HT-29 (cell line): ENCODE results near the gene SEMA4D. TPM values are rescaled to one million over a fixed set of nuclear protein-coding genes. Genes with fewer than 3 reads are reported as not detected.
A peak's percentile ranks its signal among the peaks of the same experiment; 100 is the strongest.
"Not testable (repeated sequence)": the region's sequence is repeated elsewhere in the genome, so short reads cannot be mapped to it uniquely, and the experiment has no call there.

Source experiments
- DNase-seq: peaks from one replicate; pipeline ENCODE4 v3.0.0-alpha.2; 2015; ENCODE audit warnings: low spot score
- total RNA-seq: library from RNA; depleted of rRNA; stranded (reverse); fragments of >200 nt; shearing (Covaris generic); gene quantifications from 2 replicates; pipeline ENCODE4 v1.2.3, GENCODE V29; 2014

SEMA4D gene
- total RNA-seq, 1 experiment from 2014 or later: 18.5 TPM

- peak; percentile 12 for DNase-seq
Observed at GRCh38 chr9:89372230-89372816, 125.6 kb downstream of the SEMA4D start.

GRCh38 chr9:89371791-89372190 lies 126.1 kb downstream of the SEMA4D start:
- not testable (repeated sequence) for DNase-seq

GRCh38 chr9:89370593-89370992 lies 127.3 kb downstream of the SEMA4D start:
- DNase-seq: no peak

- no peak for DNase-seq
Observed at GRCh38 chr9:89368978-89369377, 128.9 kb downstream of the SEMA4D start.

GRCh38 chr9:89368550-89368949 lies 129.4 kb downstream of the SEMA4D start:
- no peak for DNase-seq

- no peak for DNase-seq
Observed at GRCh38 chr9:89367726-89368437, 130.0 kb downstream of the SEMA4D start.

- no peak for DNase-seq
Observed at GRCh38 chr9:89367281-89367680, 130.6 kb downstream of the SEMA4D start.

- no peak for DNase-seq
Observed at GRCh38 chr9:89366711-89367110, 131.2 kb downstream of the SEMA4D start.

- no peak for DNase-seq
Observed at GRCh38 chr9:89365532-89365912, 132.4 kb downstream of the SEMA4D start.

GRCh38 chr9:89364666-89365531 lies 133.0 kb downstream of the SEMA4D start:
- no peak for DNase-seq

- no peak for DNase-seq
Observed at GRCh38 chr9:89363921-89364665, 133.8 kb downstream of the SEMA4D start.

- no peak for DNase-seq
Observed at GRCh38 chr9:89363311-89363670, 134.6 kb downstream of the SEMA4D start.

- no peak for DNase-seq
Observed at GRCh38 chr9:89362647-89363310, 135.1 kb downstream of the SEMA4D start.

GRCh38 chr9:89361816-89362646 lies 135.9 kb downstream of the SEMA4D start:
- DNase-seq: no peak

- no peak for DNase-seq
Observed at GRCh38 chr9:89361031-89361430, 136.9 kb downstream of the SEMA4D start.

GRCh38 chr9:89360465-89360864 lies 137.4 kb downstream of the SEMA4D start:
- DNase-seq: no peak

- no peak for DNase-seq
Observed at GRCh38 chr9:89359751-89360261, 138.1 kb downstream of the SEMA4D start.

GRCh38 chr9:89358985-89359384 lies 138.9 kb downstream of the SEMA4D start:
- no peak for DNase-seq

GRCh38 chr9:89358376-89358916 lies 139.5 kb downstream of the SEMA4D start:
- no peak for DNase-seq
